ENCODE results near the gene OR10AD1.
"Not testable (repeated sequence)": the region's sequence is repeated elsewhere in the genome, so short reads cannot be mapped to it uniquely, and the experiment has no call there.

OR10AD1 gene

GRCh38 chr12:48203192-48203591 lies at the start of gene OR10AD1:
Gene OR10AD1, minus strand, starts transcription at chr12:48203292. Its CDS starts 0 bp downstream, at chr12:48203292.
- no peak for DNase-seq

GRCh38 chr12:48247181-48247966 lies 44.3 kb upstream of the OR10AD1 start:
- DNase-seq: no peak

- no peak for DNase-seq
Observed at GRCh38 chr12:48237162-48237561, 34.1 kb upstream of the OR10AD1 start.

DNA sequence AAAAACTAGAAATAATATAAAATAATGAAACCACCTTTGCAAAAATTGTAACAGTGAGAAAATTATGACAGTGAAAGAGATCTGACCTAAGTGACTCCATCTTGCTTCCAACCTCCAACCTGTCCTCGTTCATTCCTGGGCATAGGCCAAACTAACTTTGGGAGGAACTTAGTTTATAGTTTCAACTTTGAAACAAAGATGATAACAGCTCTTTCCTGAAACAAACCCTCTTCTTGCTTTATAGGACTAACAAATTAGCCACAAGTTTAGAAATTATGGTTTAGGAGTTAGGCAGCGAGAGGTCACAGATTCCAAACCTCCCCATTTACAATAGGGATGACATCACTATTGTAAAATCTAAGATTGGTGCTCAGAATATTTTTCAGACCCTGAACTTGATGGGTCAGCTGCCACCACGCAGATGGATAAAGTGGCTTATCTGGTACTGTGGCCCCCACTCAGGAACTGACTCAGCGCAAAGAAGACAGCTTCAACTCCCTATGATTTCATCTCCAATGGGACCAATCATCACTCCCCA lies 32.8 kb upstream of the OR10AD1 start:
- no peak for DNase-seq

DNA sequence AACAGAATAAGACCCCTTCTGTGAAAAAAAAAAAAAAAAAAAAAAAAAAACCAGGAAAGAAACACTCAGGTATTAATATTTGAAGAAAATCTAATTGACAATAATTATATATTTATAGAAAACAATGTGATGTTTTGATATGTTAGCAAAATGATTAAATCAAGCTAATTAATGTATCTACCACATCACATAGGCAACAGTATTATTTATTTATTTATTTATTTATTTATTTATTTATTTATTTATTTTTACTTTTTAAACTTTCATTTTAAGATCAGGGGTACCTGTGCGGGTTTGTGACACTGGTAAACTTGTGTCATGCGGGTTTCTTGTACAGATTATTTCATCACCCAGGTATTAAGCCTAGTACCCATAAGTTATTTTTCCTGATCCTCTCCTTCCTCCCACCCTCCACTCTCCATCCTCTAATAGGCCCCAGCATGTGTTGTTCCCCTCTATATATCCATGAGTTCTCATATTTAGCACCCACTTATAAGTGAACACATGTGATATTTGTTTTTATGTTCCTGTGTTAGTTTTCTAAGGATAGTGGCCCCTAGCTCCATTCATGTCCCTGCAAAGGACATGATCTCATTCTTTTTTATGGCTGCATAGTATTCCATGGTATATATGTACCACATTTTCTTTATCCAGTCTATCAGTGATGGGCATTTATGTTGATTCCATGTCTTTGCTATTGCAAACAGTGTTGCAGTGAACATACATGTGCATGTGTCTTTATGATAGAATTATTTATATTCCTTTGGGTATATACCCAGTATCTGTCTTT lies 28.3 kb upstream of the OR10AD1 start:
- DNase-seq: not testable (repeated sequence)

- DNase-seq: not testable (repeated sequence)
Observed at GRCh38 chr12:48224533-48224932, 21.4 kb upstream of the OR10AD1 start.

DNA sequence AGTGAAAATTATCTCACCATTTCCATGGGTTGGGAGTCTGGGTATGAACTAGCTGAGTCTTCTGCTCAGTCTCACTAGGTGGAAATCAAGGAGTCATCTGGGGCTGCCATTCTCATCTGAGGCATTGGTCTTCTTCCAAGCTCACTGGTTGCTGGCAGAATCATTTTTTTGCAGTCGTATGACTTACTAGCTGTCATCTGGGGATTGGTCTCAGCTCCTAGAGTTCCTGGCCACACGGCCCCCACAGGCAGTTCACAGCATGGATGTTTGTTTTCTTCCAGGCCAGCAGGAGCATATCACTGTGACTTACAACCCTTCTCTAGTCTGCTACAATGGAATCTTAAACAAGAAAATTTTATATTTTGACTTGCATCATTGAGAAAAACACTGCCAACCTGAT lies 18.6 kb upstream of the OR10AD1 start:
- DNase-seq: no peak

DNA sequence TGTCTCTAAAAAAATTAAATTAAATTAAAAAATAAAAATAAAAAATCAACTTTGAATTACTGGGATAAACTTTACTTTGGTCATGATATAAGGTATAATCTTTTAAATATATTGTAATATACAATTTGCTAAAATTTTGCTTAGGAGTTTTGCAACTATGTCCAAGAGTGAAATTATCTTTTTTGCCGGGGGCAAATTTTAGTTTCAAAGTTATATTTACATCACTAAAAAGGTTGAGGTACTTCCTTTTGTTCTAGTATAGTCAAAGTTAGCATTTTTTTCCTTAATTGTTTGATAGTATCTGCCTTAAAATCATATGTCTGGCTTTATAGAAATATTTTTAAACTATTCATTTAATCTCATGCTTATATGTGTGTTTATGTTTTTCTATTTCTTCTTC lies 17.6 kb upstream of the OR10AD1 start:
- DNase-seq: no peak

DNA sequence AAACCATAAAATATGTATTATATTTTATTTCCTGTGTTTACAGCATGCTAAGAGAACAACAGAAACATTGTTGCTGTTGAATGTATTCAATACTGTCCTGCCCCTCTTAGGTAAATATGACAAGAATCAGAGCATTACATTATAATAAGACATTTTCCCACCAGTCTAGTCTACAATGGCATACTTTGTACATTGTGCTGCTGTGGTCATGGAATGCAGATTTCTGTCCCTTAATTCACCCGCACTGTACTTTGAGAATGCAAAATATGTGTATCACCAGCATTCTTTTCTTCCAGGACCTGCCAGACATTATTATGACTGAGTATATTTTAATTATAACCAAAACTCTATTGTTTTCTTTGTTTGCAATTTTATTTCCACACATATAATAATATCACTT lies 16.5 kb upstream of the OR10AD1 start:
- DNase-seq: no peak

DNA sequence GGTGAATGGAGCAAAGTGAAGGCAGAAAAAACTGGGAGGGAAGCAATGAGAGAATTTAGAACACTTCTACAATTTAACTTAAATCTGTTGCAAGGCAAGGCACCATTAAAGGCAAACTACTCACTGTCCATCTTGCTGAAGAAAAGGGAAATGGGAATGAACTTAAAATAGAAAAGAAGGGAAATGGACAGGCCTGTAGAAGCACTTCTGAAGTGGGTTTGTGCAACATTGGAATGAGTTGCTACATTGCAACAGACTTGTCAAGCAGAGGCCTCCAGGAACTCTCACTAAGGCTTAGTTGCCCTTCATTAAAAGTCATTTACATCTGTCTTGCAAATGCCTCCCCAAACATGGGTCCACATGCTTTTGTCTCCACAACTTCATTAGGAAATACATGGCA lies 13.7 kb upstream of the OR10AD1 start:
- DNase-seq: no peak

- not testable (repeated sequence) for DNase-seq
Observed at GRCh38 chr12:48209495-48209894, 6.4 kb upstream of the OR10AD1 start.

DNA sequence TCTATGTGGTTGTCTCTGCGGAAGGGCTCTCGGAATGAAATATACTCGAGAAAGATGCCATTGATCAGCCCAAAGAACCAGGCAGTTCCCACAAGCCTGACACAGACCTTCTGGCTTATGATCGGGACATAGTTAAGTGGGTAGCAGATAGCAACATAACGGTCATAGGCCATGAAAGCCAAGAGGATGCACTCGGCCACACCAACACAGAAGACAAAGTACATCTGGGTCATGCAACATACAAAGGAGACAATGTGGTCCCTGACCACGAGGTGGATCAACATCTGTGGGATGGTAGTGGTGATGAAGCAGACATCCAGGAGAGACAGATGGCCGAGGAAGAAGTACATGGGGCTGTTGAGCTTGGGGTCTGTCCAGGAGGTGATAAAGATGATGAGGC lies 326 bp downstream of the OR10AD1 start:
- no peak for DNase-seq

- DNase-seq: no peak
Observed at GRCh38 chr12:48201516-48201915, 1.6 kb downstream of the OR10AD1 start.

DNA sequence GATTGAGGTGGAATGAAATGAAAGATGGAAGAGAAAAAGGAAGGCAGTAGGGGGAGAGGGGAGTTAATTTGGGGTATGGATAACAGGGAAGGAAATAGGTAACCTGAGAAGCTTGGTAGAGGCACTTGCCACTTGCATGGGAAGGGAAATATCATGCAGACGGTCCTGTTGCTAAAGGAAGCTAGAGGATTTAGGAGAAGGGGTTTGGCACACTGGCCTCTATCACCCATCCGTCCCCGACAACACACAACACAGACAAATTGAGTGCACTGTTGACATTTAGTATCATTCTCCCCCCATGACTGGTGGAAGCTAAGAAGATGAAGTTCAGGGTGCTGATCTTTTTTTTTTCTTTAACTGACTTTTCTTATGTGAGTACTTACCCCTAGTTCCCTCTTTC lies 2.0 kb downstream of the OR10AD1 start:
- no peak for DNase-seq

GRCh38 chr12:48199774-48200221 lies 3.3 kb downstream of the OR10AD1 start:
- DNase-seq: no peak

DNA sequence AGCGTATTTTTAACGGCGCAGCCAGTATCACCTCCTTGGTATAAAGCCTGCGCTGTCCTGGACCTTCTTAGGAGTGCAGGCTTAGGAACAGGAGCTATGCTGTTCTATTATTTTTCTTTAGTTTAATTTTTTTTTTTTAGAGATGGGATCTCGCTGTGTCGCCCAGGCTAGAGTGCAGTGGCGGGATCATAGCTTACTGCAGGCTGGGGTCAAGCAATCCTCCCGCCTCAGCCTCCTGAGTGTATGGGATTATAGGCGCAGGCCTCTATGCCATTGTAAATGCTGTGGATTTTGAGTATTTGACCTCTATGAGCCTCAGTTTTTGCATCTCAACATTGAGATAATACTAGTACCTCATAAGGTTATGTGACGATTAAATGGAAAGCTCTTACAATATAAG lies 4.1 kb downstream of the OR10AD1 start:
- DNase-seq: no peak

DNA sequence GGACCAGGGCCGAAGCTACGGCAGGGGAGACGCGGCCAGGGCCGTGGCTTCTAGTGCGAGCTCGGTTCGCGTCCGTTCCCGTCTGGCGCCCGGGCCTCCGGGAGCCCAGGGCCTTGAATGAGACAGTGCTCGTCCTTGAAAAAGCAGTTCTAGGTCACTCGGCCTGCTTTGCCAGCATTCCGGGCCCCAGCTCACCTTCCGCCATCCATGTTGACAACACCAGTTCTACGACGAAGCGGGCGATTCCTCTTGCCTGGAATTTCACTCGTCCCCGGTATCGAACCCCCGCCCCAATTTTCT lies 4.5 kb downstream of the OR10AD1 start:
- no peak for DNase-seq

- peak; percentile 74 for DNase-seq
Observed at GRCh38 chr12:48197971-48198671, 5.0 kb downstream of the OR10AD1 start.

DNA sequence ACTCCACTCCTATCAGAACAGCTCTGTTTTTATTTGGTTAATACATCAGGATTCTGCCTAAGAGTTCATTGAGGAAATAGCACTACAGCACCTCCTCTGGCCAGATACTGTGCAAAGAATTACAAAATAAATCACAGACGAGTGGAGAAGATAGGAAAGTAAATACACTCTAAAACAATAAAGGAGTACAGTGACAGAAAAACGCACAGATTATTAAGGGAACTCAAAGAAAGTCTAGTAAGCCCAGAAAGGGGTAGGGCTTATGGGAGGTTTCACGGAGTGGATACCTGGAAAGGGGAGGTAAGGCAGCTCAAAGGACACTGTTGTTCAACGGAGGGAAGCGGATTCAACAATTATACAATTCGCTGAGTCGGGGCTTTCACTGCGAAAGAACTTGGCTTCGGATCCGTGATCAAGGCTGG lies 5.5 kb downstream of the OR10AD1 start:
- no peak for DNase-seq

DNA sequence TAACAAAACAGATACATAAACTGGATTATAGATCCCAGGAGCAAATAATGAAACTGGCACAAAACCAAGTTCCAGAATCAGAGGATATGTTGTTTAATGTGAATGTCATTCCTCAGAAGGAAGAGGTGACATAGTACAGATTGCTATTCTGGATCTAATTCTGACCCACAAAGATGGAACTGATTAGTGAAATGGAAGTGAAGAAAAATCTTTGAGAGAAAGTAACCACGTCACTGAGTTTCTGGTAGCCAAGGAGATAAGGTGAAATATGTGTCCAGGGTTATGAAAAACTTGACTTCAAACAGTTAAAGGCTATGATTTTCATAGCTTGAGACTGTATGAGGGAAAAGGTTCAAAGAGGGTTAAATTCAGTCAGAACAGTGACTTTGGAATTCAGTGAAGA lies 8.3 kb downstream of the OR10AD1 start:
- DNase-seq: no peak

DNA sequence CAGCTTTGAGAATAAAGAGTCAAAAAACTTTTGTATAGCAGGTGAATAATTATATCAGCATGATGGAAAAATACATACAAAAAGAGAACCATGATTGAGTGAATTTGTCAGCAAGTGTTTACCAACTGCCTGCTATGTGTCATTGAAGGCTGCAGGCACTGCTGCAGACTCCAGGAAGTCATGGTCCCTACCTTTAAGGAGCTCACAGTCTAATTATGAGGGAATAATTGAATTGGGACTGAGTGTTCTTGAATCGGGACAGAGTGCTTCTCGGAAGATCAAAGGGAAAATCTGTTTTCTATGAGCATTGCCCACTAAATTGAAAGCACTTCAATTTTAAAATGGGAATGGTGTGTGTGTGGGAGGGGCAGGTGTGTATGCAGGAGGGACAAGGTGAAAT lies 9.5 kb downstream of the OR10AD1 start:
- no peak for DNase-seq

GRCh38 chr12:48192861-48193260 lies 10.2 kb downstream of the OR10AD1 start:
- no peak for DNase-seq

GRCh38 chr12:48191096-48191495 lies 12.0 kb downstream of the OR10AD1 start:
- no peak for DNase-seq
